Measurements from ENCODE around the gene TDRD10. TPM values are rescaled to one million over a fixed set of nuclear protein-coding genes. Genes with fewer than 3 reads are reported as not detected.
A peak's percentile ranks its signal among the peaks of the same experiment; 100 is the strongest.

The TDRD10 gene
- total RNA-seq, 2 donors from 2014 or later: 0.85 to 1.8 TPM

GRCh38 chr1:154582885-154583284, 80.9 kb downstream of the TDRD10 start:
- no peak overlapping the region for H3K27ac ChIP-seq
- H3K9me3 ChIP-seq: no peaks in the 10 kb centered on the region
- peaks cover 91% of the 10 kb centered on the region for H3K36me3 ChIP-seq
- no peak overlapping the region for H3K4me3 ChIP-seq
- no peak for TF ChIP-seq CTCF (IDR thresholded peaks at IDR 0.05)
- peaks cover 0 to 20% of the 10 kb centered on the region in 2 donors for H3K4me1 ChIP-seq
- H3K27me3 ChIP-seq: no peaks in the 10 kb centered on the region
- no peak for DNase-seq (ENCODE audit: low spot score)

- H3K4me1 ChIP-seq: peaks cover 0 to 11% of the 10 kb centered on the region in 2 donors
- no peaks in the 10 kb centered on the region for H3K9me3 ChIP-seq
- TF ChIP-seq CTCF (IDR thresholded peaks at IDR 0.05): no peak
- DNase-seq (ENCODE audit: low spot score): no peak
- no peak overlapping the region for H3K4me3 ChIP-seq
- no peak overlapping the region for H3K27ac ChIP-seq
- H3K27me3 ChIP-seq: no peaks in the 10 kb centered on the region
- H3K36me3 ChIP-seq: peaks cover 95% of the 10 kb centered on the region
Measured at GRCh38 chr1:154583773-154584172, 81.8 kb downstream of the TDRD10 start.

- Histone ChIP-seq H3K27me3 (no peaks in the 10 kb centered on the region), H3K27ac (peak overlapping the region in 1 of 2 donors; percentile 0), H3K4me3 (no peak overlapping the region), H3K4me1 (peaks cover 0 to 8% of the 10 kb centered on the region in 2 donors), H3K36me3 (peaks cover 97% of the 10 kb centered on the region), H3K9me3 (no peaks in the 10 kb centered on the region)
- DNase-seq (ENCODE audit: low spot score): no peak
- TF ChIP-seq CTCF (IDR thresholded peaks at IDR 0.05): no peak
Measured at GRCh38 chr1:154584267-154584994, 82.4 kb downstream of the TDRD10 start.

DNA sequence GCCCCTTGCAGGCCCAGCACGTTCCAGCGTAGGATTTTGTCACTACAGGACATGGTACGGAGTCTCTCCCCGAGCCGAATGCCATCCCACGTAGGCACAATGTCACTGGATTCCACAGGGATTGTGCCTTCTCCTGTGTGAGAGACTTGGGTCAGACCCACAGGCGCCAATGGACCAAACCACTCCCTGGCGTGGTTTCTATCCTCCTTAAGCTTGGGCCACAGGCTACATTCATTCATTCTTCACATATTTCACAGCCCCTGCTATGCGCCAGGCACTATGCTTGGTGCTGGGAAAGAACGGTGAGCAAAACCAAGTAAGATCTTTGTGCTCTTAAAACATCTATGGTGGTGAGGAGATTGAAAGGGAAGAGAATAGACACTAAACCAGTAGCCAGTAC, 84.2 kb downstream of the TDRD10 start:
- Histone ChIP-seq H3K4me1 (peaks cover 0 to 8% of the 10 kb centered on the region in 2 donors), H3K27me3 (no peaks in the 10 kb centered on the region), H3K36me3 (peaks cover 95% of the 10 kb centered on the region), H3K27ac (no peak overlapping the region), H3K9me3 (no peaks in the 10 kb centered on the region), H3K4me3 (no peak overlapping the region)
- no peak for DNase-seq (ENCODE audit: low spot score)
- no peak for TF ChIP-seq CTCF (IDR thresholded peaks at IDR 0.05)

DNA sequence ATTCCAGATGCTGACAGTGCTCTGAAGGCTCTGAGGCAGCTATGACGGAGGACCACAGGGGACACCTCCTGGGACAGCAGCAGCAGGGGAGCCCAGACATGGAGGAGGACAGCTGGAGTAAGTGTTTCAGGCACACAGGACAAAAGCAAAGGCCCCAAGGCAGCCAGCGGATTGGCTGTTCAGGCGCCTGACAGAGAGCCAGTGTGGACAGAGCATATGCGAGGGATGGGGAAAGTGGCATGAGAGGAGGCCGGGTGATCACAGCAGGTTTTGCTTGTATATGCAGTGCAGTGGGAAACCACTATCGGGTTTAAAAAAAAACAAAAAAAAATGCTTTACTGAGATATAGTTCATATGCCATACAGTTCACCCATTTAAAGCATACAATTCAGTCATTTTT, 84.6 kb downstream of the TDRD10 start:
- Histone ChIP-seq H3K9me3 (no peaks in the 10 kb centered on the region), H3K36me3 (peaks cover 98% of the 10 kb centered on the region), H3K27ac (no peak overlapping the region), H3K4me1 (peaks cover 0 to 8% of the 10 kb centered on the region in 2 donors), H3K4me3 (no peak overlapping the region), H3K27me3 (no peaks in the 10 kb centered on the region)
- DNase-seq (ENCODE audit: low spot score): no peak
- no peak for TF ChIP-seq CTCF (IDR thresholded peaks at IDR 0.05)

DNA sequence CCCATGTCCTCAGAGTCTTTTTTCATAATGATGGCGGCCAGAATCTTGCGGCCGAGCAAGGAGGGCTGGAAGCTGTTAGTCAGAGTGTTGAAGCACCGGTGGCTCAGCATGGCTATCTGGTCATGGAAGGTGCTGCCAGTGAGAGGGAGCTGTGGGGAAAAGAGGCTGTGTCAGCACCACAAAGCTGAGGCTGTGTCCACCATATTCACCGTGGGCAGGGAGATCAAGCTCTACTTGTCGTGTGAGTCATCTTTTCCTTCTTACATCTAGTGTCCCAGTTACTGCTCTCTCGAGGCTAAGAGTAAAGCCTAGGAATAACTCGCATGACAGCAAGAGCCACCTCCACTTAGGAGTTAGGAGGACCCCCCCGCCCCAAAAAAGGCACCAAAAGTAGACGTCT, 87.8 kb downstream of the TDRD10 start:
- Histone ChIP-seq H3K4me3 (no peak overlapping the region), H3K36me3 (peaks cover 97% of the 10 kb centered on the region), H3K27me3 (no peaks in the 10 kb centered on the region), H3K4me1 (no peaks in the 10 kb centered on the region), H3K27ac (no peak overlapping the region), H3K9me3 (no peaks in the 10 kb centered on the region)
- TF ChIP-seq CTCF (IDR thresholded peaks at IDR 0.05): no peak
- no peak for DNase-seq (ENCODE audit: low spot score)

Data from right atrium auricular region (tissue), 2 donors.